SK-N-SH treated with all-trans-retinoic acid at 6 μM for 48 hours (cell line): Measurements from ENCODE around the gene EMD.

Experiments used
- ARNTL ChIP-seq: fragments of 450-650 bp; formaldehyde crosslinking; IDR thresholded peaks from 2 replicates; pipeline ENCODE4 v1.5.0; 2020; ENCODE audit warnings: low read depth, mild to moderate bottlenecking, moderate library complexity, borderline replicate concordance
- ZFP3 ChIP-seq: fragments of 250-450 bp; sonication (Bioruptor Pico); IDR thresholded peaks from 2 replicates; pipeline ENCODE4 v1.5.0; 2020; ENCODE audit warnings: mild to moderate bottlenecking, moderate library complexity
- ZNF70 ChIP-seq: fragments of 450-650 bp; formaldehyde crosslinking; IDR thresholded peaks from 2 replicates; pipeline ENCODE4 v1.5.0; 2020; ENCODE audit warnings: mild to moderate bottlenecking, moderate library complexity
- TF ChIP-seq, protein P1 (sequence below): fragments of 250-450 bp; sonication (Bioruptor Pico); IDR thresholded peaks from 2 replicates; pipeline ENCODE4 v1.5.1; 2020; ENCODE audit warnings: low read depth, mild to moderate bottlenecking, moderate library complexity
- TF ChIP-seq, protein P2 (sequence below): fragments of 250-450 bp; sonication (Bioruptor Pico); IDR thresholded peaks from 2 replicates; pipeline ENCODE4 v1.5.0; 2020; ENCODE audit warnings: mild to moderate bottlenecking, moderate library complexity
- TF ChIP-seq, protein P3 (sequence below): fragments of 250-450 bp; sonication (Bioruptor Pico); IDR thresholded peaks from 2 replicates; pipeline ENCODE4 v1.8.0; 2020; ENCODE audit warnings: mild to moderate bottlenecking, moderate library complexity, borderline replicate concordance

DNA sequence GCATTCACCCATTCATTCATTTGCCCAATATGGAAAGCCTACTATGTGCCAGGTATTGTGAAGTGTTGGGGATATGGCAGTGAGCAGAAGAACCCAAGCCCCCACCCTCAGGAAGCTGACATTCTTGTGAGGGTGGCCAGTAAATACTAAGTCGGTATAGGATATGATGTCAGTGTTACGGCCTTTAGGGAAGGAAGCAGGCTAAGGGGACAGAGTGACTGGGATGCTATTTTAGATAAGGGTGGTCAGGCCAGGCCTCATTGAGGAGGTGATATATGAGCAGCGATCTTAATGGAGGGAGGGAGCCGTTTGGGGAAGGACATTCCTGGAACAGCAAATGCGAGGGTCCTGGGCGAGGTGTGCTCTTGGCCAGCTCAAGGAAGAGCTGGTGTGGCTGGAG lies 51.4 kb downstream of the EMD start:
- TF ChIP-seq ZNF70 (CRISPR knock-in tag) = no peak
- TF ChIP-seq, protein P1, sequence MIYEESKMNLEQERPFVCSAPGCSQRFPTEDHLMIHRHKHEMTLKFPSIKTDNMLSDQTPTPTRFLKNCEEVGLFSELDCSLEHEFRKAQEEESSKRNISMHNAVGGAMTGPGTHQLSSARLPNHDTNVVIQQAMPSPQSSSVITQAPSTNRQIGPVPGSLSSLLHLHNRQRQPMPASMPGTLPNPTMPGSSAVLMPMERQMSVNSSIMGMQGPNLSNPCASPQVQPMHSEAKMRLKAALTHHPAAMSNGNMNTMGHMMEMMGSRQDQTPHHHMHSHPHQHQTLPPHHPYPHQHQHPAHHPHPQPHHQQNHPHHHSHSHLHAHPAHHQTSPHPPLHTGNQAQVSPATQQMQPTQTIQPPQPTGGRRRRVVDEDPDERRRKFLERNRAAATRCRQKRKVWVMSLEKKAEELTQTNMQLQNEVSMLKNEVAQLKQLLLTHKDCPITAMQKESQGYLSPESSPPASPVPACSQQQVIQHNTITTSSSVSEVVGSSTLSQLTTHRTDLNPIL (CRISPR knock-in tag) = no peak
- TF ChIP-seq, protein P2, sequence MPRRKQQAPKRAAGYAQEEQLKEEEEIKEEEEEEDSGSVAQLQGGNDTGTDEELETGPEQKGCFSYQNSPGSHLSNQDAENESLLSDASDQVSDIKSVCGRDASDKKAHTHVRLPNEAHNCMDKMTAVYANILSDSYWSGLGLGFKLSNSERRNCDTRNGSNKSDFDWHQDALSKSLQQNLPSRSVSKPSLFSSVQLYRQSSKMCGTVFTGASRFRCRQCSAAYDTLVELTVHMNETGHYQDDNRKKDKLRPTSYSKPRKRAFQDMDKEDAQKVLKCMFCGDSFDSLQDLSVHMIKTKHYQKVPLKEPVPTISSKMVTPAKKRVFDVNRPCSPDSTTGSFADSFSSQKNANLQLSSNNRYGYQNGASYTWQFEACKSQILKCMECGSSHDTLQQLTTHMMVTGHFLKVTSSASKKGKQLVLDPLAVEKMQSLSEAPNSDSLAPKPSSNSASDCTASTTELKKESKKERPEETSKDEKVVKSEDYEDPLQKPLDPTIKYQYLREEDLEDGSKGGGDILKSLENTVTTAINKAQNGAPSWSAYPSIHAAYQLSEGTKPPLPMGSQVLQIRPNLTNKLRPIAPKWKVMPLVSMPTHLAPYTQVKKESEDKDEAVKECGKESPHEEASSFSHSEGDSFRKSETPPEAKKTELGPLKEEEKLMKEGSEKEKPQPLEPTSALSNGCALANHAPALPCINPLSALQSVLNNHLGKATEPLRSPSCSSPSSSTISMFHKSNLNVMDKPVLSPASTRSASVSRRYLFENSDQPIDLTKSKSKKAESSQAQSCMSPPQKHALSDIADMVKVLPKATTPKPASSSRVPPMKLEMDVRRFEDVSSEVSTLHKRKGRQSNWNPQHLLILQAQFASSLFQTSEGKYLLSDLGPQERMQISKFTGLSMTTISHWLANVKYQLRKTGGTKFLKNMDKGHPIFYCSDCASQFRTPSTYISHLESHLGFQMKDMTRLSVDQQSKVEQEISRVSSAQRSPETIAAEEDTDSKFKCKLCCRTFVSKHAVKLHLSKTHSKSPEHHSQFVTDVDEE (CRISPR knock-in tag) = no peak
- TF ChIP-seq ARNTL = no peak
- TF ChIP-seq, protein P3, sequence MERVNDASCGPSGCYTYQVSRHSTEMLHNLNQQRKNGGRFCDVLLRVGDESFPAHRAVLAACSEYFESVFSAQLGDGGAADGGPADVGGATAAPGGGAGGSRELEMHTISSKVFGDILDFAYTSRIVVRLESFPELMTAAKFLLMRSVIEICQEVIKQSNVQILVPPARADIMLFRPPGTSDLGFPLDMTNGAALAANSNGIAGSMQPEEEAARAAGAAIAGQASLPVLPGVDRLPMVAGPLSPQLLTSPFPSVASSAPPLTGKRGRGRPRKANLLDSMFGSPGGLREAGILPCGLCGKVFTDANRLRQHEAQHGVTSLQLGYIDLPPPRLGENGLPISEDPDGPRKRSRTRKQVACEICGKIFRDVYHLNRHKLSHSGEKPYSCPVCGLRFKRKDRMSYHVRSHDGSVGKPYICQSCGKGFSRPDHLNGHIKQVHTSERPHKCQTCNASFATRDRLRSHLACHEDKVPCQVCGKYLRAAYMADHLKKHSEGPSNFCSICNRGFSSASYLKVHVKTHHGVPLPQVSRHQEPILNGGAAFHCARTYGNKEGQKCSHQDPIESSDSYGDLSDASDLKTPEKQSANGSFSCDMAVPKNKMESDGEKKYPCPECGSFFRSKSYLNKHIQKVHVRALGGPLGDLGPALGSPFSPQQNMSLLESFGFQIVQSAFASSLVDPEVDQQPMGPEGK (CRISPR knock-in tag) = no peak
- TF ChIP-seq ZFP3 (CRISPR knock-in tag) = no peak
